ENCODE measurements around the gene MCM3AP. TPM values are rescaled to one million over a fixed set of nuclear protein-coding genes. Genes with fewer than 3 reads are reported as not detected.

The MCM3AP gene
- total and polyA plus RNA-seq, 7 donors = 44.0 to 104 (median 79.9) TPM

DNA sequence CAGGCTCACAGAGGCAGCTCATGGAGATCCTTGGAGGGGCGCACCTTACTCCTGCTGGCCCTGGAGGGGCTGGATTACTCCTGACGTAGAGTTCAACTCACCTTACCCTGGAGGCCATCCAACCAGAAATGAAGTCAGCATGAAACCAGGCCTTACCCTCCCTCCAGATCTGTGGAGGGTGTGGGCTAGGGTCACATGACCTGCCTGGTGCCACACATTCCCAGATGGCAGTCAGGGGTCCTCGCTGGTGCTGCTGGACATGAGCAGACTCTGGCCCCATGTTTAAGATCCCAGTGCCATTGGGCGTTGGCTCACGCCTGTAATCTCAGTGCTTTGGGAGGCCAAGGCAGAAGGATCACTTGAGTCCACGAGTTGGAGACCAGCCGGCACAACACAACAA is 33.8 kb upstream of the MCM3AP start:
- intact Hi-C loops (cut with DNase I) = no loop called here
- TF ChIP-seq, protein P1, sequence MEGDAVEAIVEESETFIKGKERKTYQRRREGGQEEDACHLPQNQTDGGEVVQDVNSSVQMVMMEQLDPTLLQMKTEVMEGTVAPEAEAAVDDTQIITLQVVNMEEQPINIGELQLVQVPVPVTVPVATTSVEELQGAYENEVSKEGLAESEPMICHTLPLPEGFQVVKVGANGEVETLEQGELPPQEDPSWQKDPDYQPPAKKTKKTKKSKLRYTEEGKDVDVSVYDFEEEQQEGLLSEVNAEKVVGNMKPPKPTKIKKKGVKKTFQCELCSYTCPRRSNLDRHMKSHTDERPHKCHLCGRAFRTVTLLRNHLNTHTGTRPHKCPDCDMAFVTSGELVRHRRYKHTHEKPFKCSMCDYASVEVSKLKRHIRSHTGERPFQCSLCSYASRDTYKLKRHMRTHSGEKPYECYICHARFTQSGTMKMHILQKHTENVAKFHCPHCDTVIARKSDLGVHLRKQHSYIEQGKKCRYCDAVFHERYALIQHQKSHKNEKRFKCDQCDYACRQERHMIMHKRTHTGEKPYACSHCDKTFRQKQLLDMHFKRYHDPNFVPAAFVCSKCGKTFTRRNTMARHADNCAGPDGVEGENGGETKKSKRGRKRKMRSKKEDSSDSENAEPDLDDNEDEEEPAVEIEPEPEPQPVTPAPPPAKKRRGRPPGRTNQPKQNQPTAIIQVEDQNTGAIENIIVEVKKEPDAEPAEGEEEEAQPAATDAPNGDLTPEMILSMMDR (IDR thresholded peaks at IDR 0.05) = no peak
- Histone ChIP-seq H3K27me3 (ENCODE audit: insufficient read depth in 3 of 3, low read length in 2 of 3) (no peaks in the 10 kb centered on the region), H3K4me1 (peaks cover 12% of the 10 kb centered on the region), H3K36me3 (ENCODE audit: insufficient read depth in 1 of 2, low read depth in 1 of 2) (no peaks in the 10 kb centered on the region), H3K9me3 (no peaks in the 10 kb centered on the region), H3K4me3 (no peak overlapping the region), H3K27ac (no peak overlapping the region)
- no peak for DNase-seq
- ATAC-seq = no peak
- WGBS, 3 donors = 87 to 93% (median 92%) methylated on average over 7 of the region's 7 CpGs

DNA sequence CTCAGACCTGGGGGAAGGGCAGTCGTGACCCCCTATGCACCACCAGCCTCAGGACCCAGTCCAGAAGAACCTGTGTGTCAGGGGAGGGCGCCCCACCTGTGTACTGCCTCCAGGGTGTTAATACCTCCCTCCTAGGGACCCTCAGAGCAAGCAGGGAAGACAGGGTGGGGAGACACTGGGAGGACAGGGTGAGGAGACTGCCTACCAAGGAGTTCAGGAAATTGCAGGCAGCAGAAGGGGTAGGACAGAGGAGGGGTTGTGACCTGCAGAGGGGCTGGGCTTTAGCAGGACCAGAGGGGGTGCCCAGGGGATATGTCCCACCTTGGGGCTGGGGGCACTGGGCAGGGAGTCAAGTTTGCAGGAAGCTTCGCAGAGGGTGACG is 33.0 kb upstream of the MCM3AP start:
- Histone ChIP-seq H3K27ac (no peak overlapping the region), H3K4me3 (no peak overlapping the region), H3K27me3 (ENCODE audit: insufficient read depth in 3 of 3, low read length in 2 of 3) (no peaks in the 10 kb centered on the region), H3K9me3 (no peaks in the 10 kb centered on the region), H3K4me1 (peaks cover 12% of the 10 kb centered on the region), H3K36me3 (ENCODE audit: insufficient read depth in 1 of 2, low read depth in 1 of 2) (no peaks in the 10 kb centered on the region)
- DNase-seq = no peak
- no peak for ATAC-seq
- 80 to 95% (median 85%) methylated on average over 4 of the region's 4 CpGs for WGBS, 3 donors
- TF ChIP-seq, protein P1 (IDR thresholded peaks at IDR 0.05) = no peak
- intact Hi-C loops (cut with DNase I) = no loop called here

DNA sequence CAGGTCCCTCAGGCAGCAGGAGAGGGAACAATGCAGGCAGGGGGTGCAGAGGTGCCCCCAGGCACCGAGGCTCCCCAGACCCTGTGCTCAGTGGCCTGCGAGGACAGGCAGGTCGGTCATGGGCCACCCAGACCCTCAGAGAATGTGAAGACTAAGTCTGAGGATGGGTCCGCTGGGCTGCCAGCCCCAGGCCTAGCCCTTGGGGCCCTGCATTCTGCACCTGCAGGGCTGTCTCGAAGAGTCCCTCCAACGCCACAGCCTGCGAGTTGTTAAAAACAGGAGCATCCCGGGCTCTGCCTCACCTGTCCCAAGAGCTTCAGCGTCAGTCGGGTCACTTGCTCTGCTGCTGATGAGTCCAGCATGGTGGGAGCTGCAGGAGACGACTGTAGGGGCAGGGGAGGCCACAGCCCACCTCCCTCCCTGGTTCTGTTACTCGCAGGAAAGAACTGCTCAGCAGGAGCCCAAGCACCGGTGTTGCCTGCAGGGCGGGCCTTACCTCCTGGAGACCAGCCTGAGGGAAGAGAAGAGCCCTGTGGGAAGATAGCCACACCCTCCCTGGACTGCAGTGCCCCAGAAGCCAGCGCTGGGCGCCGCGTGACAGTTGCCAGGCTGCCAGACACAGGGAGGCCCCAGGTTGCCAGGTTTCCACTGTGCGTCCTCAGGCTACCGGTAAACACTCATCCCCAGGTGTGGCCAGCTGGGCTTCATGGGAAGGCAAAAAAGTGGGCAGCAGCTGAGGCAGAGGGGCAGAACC is 32.5 kb upstream of the MCM3AP start:
- H3K4me3 ChIP-seq = no peak overlapping the region
- 69 to 79% (median 73%) methylated on average over 20 of the region's 20 CpGs for WGBS, 3 donors
- intact Hi-C loops (cut with DNase I) = no loop called here
- no peaks in the 10 kb centered on the region for H3K27me3 ChIP-seq (ENCODE audit: insufficient read depth in 3 of 3, low read length in 2 of 3)
- H3K4me1 ChIP-seq = peaks cover 10% of the 10 kb centered on the region
- TF ChIP-seq, protein P1 (IDR thresholded peaks at IDR 0.05) = no peak
- no peaks in the 10 kb centered on the region for H3K9me3 ChIP-seq
- no peaks in the 10 kb centered on the region for H3K36me3 ChIP-seq (ENCODE audit: insufficient read depth in 1 of 2, low read depth in 1 of 2)
- no peak for DNase-seq
- ATAC-seq = peak in 1 of 4 donors; percentile 23
- H3K27ac ChIP-seq = no peak overlapping the region

GRCh38 chr21:46316708-46317324 is 31.4 kb upstream of the MCM3AP start:
- Histone ChIP-seq H3K27ac (no peak overlapping the region), H3K4me3 (no peak overlapping the region), H3K4me1 (no peaks in the 10 kb centered on the region), H3K27me3 (ENCODE audit: insufficient read depth in 3 of 3, low read length in 2 of 3) (no peaks in the 10 kb centered on the region), H3K9me3 (no peaks in the 10 kb centered on the region), H3K36me3 (ENCODE audit: insufficient read depth in 1 of 2, low read depth in 1 of 2) (no peaks in the 10 kb centered on the region)
- 93 to 96% (median 96%) methylated on average over 14 of the region's 14 CpGs for WGBS, 3 donors
- DNase-seq (no peak), ATAC-seq (no peak)
- intact Hi-C loops (cut with DNase I) = no loop called here
- TF ChIP-seq, protein P1 (IDR thresholded peaks at IDR 0.05) = no peak

Measured in psoas muscle (tissue), 8 donors.